Naive thymus-derived CD4-positive, alpha-beta T cell (primary cell): ENCODE results near the gene HOXD8. TPM values are rescaled to one million over a fixed set of nuclear protein-coding genes. Genes with fewer than 3 reads are reported as not detected.

Experiments
- ATAC-seq: fragments of 150-1000 bp; cut with Tn5 transposase; 2 replicates; pipeline ENCODE4 v1.10.0; 2021; ENCODE audit warnings: mild to moderate bottlenecking, moderate library complexity
- CTCF ChIA-PET: fragments of 350-600 bp; sonication (Branson Sonifier 250); formaldehyde crosslinking; loops from one replicate; lab custom pipeline; 2021; ENCODE audit warnings: antibody characterized with exemption; lab: Charles Lee
- POLR2A ChIA-PET: fragments of 350-600 bp; sonication (Branson Sonifier 250); formaldehyde crosslinking; loops from one replicate; lab custom pipeline; 2021; ENCODE audit warnings: antibody characterized with exemption, inconsistent platforms; lab: Charles Lee
- DNase-seq, 9 donors: peaks; one replicate each; pipeline versions ENCODE4 v3.0.0 to v3.0.0-alpha.2; 2020 to 2022; ENCODE audit warnings: mixed read lengths in 1 of 9
- H3K27ac ChIP-seq: one replicate; pipeline ENCODE4 v1.7.0; 2013; ENCODE audit warnings: mild to moderate bottlenecking, low read depth, low read length, moderate library complexity
- H3K27me3 ChIP-seq, 2 donors: one replicate each; pipeline ENCODE4 v1.7.0; 2013; ENCODE audit warnings: low read length in 2 of 2, mild to moderate bottlenecking in 2 of 2, moderate library complexity in 2 of 2; ENCODE audit not compliant: control insufficient read depth in 2 of 2, insufficient read depth in 2 of 2
- H3K36me3 ChIP-seq, 3 experiments: 1 replicate in 2 of 3; 2 replicates in 1 of 3; pipeline ENCODE4 v1.7.0; 2013; ENCODE audit warnings: low read length in 3 of 3, mild to moderate bottlenecking in 3 of 3, moderate library complexity in 1 of 3; ENCODE audit not compliant: insufficient read depth in 3 of 3, control insufficient read depth in 2 of 3
- H3K4me1 ChIP-seq, 2 donors: one replicate each; pipeline ENCODE4 v1.7.0; 2013; ENCODE audit warnings: low read length in 2 of 2, mild to moderate bottlenecking in 2 of 2, moderate library complexity in 1 of 2; ENCODE audit not compliant: control insufficient read depth in 2 of 2, insufficient read depth in 2 of 2
- H3K4me3 ChIP-seq: 2 replicates; pipeline ENCODE4 v1.7.0; 2013; ENCODE audit warnings: mild to moderate bottlenecking, low read length
- H3K9me3 ChIP-seq, 3 experiments: 1 replicate in 2 of 3; 2 replicates in 1 of 3; pipeline ENCODE4 v1.7.0; 2013; ENCODE audit warnings: low read length in 3 of 3; ENCODE audit not compliant: control insufficient read depth in 2 of 3
- H3K27ac Mint-ChIP-seq, 9 donors: one replicate each; pipeline ENCODE4 v1.8.0; 2020 to 2022; ENCODE audit warnings: mixed read lengths in 9 of 9, mild to moderate bottlenecking in 8 of 9, moderate library complexity in 5 of 9, inconsistent platforms in 2 of 9
- H3K27me3 Mint-ChIP-seq, 5 donors: one replicate each; pipeline ENCODE4 v1.8.0; 2021 to 2022; ENCODE audit warnings: mixed read lengths in 5 of 5, mild to moderate bottlenecking in 1 of 5
- H3K36me3 Mint-ChIP-seq, 5 donors: one replicate each; pipeline ENCODE4 v1.8.0; 2020 to 2022; ENCODE audit warnings: mixed read lengths in 5 of 5, mild to moderate bottlenecking in 3 of 5, inconsistent platforms in 1 of 5
- H3K4me1 Mint-ChIP-seq, 7 donors: one replicate each; pipeline ENCODE4 v1.8.0; 2020 to 2022; ENCODE audit warnings: mixed read lengths in 7 of 7, mild to moderate bottlenecking in 3 of 7, inconsistent platforms in 1 of 7
- H3K4me3 Mint-ChIP-seq, 10 donors: one replicate each; pipeline ENCODE4 v1.8.0; 2020 to 2022; ENCODE audit warnings: mild to moderate bottlenecking in 10 of 10, mixed read lengths in 10 of 10, moderate library complexity in 6 of 10, inconsistent platforms in 2 of 10
- H3K9me3 Mint-ChIP-seq, 11 donors: one replicate each; pipeline ENCODE4 v1.8.0; 2020 to 2022; ENCODE audit warnings: mixed read lengths in 11 of 11, mild to moderate bottlenecking in 4 of 11, inconsistent platforms in 1 of 11, moderate library complexity in 1 of 11
- intact Hi-C, 2 donors: fragments of 100-400 bp; cut with micrococcal nuclease; formaldehyde crosslinking; loops; one replicate each; pipeline ENCODE4 v1.15.1; 2023
- polyA plus RNA-seq, 2 donors: library from polyadenylated mRNA; unstranded; fragments of 300-500 nt; fragmentation: Illumina TruSeq; gene quantifications; one replicate each; pipeline ENCODE4 v1.2.3, GENCODE V29; 2021
- total RNA-seq, 6 experiments: library from RNA in 5 of 6; stranded (reverse) in 5 of 6; gene quantifications; 1 replicate in 5 of 6; 2 replicates in 1 of 6; pipeline ENCODE4 v1.2.3 and lab custom pipeline; 2021 to 2026

HOXD8 gene
- total and polyA plus RNA-seq, 7 experiments from 2014 or later, result not detected

GRCh38 chr2:176105078-176105729 is 24.3 kb upstream of the HOXD8 start:
- peaks cover 12 to 63% of the 10 kb centered on the region in 2 donors for H3K27me3 ChIP-seq
- intact Hi-C loops, result no loop called here
- peaks cover 78 to 89% (median 84%) of the 10 kb centered on the region in 5 donors for H3K27me3 Mint-ChIP-seq
- H3K4me1 ChIP-seq, result peaks cover 0 to 18% of the 10 kb centered on the region in 2 donors
- peaks cover 0 to 29% (median 8%) of the 10 kb centered on the region in 11 donors for H3K9me3 Mint-ChIP-seq
- peak overlapping the region in 8 of 10 donors; percentile 14 to 83 (median 40) for H3K4me3 Mint-ChIP-seq
- ChIA-PET CTCF (no interaction called here), POLR2A (interaction anchor here (0.6 kb wide), 1 partner anchor 1200 kb away, joined by 3 read pairs; no protein-coding TSS in a partner anchor)
- no peak overlapping the region for H3K27ac ChIP-seq
- H3K4me1 Mint-ChIP-seq, result peaks cover 16 to 45% (median 28%) of the 10 kb centered on the region in 7 donors
- ATAC-seq (no peak), DNase-seq (peak in 1 of 9 donors; percentile 20)
- H3K4me3 ChIP-seq, result no peak overlapping the region
- peaks cover 0 to 18% (median 6%) of the 10 kb centered on the region in 5 donors for H3K36me3 Mint-ChIP-seq
- H3K36me3 ChIP-seq, result no peaks in the 10 kb centered on the region
- peaks cover 0 to 11% (median 0%) of the 10 kb centered on the region in 3 experiments for H3K9me3 ChIP-seq
- peak overlapping the region in 2 of 9 donors; percentile 60 to 81 for H3K27ac Mint-ChIP-seq

GRCh38 chr2:176105730-176106580 is 23.6 kb upstream of the HOXD8 start:
- CTCF ChIA-PET, result no interaction called here
- Histone ChIP-seq H3K4me1 (peaks cover 0 to 18% of the 10 kb centered on the region in 2 donors), H3K36me3 (no peaks in the 10 kb centered on the region), H3K4me3 (no peak overlapping the region), H3K27ac (no peak overlapping the region), H3K27me3 (peaks cover 17 to 68% of the 10 kb centered on the region in 2 donors), H3K9me3 (peaks cover 0 to 11% (median 0%) of the 10 kb centered on the region in 3 experiments)
- H3K4me1 Mint-ChIP-seq, result peaks cover 14 to 45% (median 28%) of the 10 kb centered on the region in 7 donors
- peaks cover 84 to 89% (median 85%) of the 10 kb centered on the region in 5 donors for H3K27me3 Mint-ChIP-seq
- H3K4me3 Mint-ChIP-seq, result peak overlapping the region; percentile 41 to 85 (median 78)
- H3K36me3 Mint-ChIP-seq, result peaks cover 0 to 18% (median 6%) of the 10 kb centered on the region in 5 donors
- H3K27ac Mint-ChIP-seq, result peak overlapping the region in 5 of 9 donors; percentile 25 to 81 (median 60)
- ATAC-seq (no peak), DNase-seq (no peak)
- intact Hi-C loops, result no loop called here
- POLR2A ChIA-PET, result no interaction called here
- peaks cover 0 to 34% (median 8%) of the 10 kb centered on the region in 11 donors for H3K9me3 Mint-ChIP-seq

GRCh38 chr2:176106581-176107539 is 22.6 kb upstream of the HOXD8 start, which contains the start of gene HOXD11:
TSS of gene HOXD11 (plus strand) at chr2:176107280. CDS start at chr2:176107356, 76 bp downstream.
- H3K27me3 Mint-ChIP-seq, result peaks cover 84 to 89% (median 84%) of the 10 kb centered on the region in 5 donors
- H3K36me3 Mint-ChIP-seq, result peaks cover 0 to 18% (median 6%) of the 10 kb centered on the region in 5 donors
- no peak within 1 kb of the TSS for H3K4me3 ChIP-seq
- H3K27ac ChIP-seq, result no peak within 1 kb of the TSS
- H3K4me3 Mint-ChIP-seq, result peak within 1 kb of the TSS; percentile 41 to 85 (median 78)
- peaks cover 0 to 18% of the 10 kb centered on the region in 2 donors for H3K4me1 ChIP-seq
- peaks cover 17 to 68% of the 10 kb centered on the region in 2 donors for H3K27me3 ChIP-seq
- no peaks in the 10 kb centered on the region for H3K36me3 ChIP-seq
- intact Hi-C loops, result loop anchor here in 1 of 2 donors (1.0 kb wide), 1 partner anchor 26 kb away; no protein-coding TSS in a partner anchor
- ATAC-seq (peak; percentile 27), DNase-seq (peak in 1 of 9 donors; percentile 13)
- POLR2A ChIA-PET, result no interaction called here
- H3K27ac Mint-ChIP-seq, result peak within 1 kb of the TSS in 5 of 9 donors; percentile 25 to 81 (median 60)
- peaks cover 0 to 11% (median 0%) of the 10 kb centered on the region in 3 experiments for H3K9me3 ChIP-seq
- CTCF ChIA-PET, result no interaction called here
- H3K9me3 Mint-ChIP-seq, result peaks cover 0 to 43% (median 10%) of the 10 kb centered on the region in 11 donors
- H3K4me1 Mint-ChIP-seq, result peaks cover 14 to 45% (median 28%) of the 10 kb centered on the region in 7 donors

GRCh38 chr2:176107731-176108181 is 21.7 kb upstream of the HOXD8 start:
- H3K36me3 ChIP-seq, result no peaks in the 10 kb centered on the region
- CTCF ChIA-PET, result no interaction called here
- Mint-ChIP-seq H3K4me3 (peak overlapping the region in 1 of 10 donors; percentile 60), H3K9me3 (peaks cover 0 to 48% (median 10%) of the 10 kb centered on the region in 11 donors), H3K36me3 (peaks cover 0 to 18% (median 4%) of the 10 kb centered on the region in 5 donors), H3K27ac (no peak overlapping the region), H3K4me1 (peaks cover 14 to 45% (median 28%) of the 10 kb centered on the region in 7 donors), H3K27me3 (peaks cover 79 to 89% (median 84%) of the 10 kb centered on the region in 5 donors)
- H3K27me3 ChIP-seq, result peaks cover 17 to 68% of the 10 kb centered on the region in 2 donors
- POLR2A ChIA-PET, result no interaction called here
- H3K4me1 ChIP-seq, result peaks cover 0 to 18% of the 10 kb centered on the region in 2 donors
- intact Hi-C loops, result loop anchor here in 1 of 2 donors (1.0 kb wide), 1 partner anchor 26 kb away; no protein-coding TSS in a partner anchor
- no peak for DNase-seq
- H3K27ac ChIP-seq, result no peak overlapping the region
- H3K4me3 ChIP-seq, result no peak overlapping the region
- H3K9me3 ChIP-seq, result peaks cover 0 to 15% (median 0%) of the 10 kb centered on the region in 3 experiments
- no peak for ATAC-seq

- peaks cover 79 to 89% (median 84%) of the 10 kb centered on the region in 5 donors for H3K27me3 Mint-ChIP-seq
- H3K4me1 Mint-ChIP-seq, result peaks cover 14 to 40% (median 24%) of the 10 kb centered on the region in 7 donors
- ATAC-seq, result no peak
- H3K27ac Mint-ChIP-seq, result peak overlapping the region in 7 of 9 donors; percentile 17 to 76 (median 58)
- Histone ChIP-seq H3K4me1 (peaks cover 0 to 18% of the 10 kb centered on the region in 2 donors), H3K27ac (no peak overlapping the region), H3K27me3 (peaks cover 14 to 70% of the 10 kb centered on the region in 2 donors), H3K36me3 (no peaks in the 10 kb centered on the region), H3K9me3 (peaks cover 0 to 20% (median 0%) of the 10 kb centered on the region in 3 experiments), H3K4me3 (no peak overlapping the region)
- ChIA-PET CTCF (interaction anchor here (1.4 kb wide), 1 partner anchor 12 kb away, joined by 3 read pairs; no protein-coding TSS in a partner anchor), POLR2A (no interaction called here)
- H3K4me3 Mint-ChIP-seq, result peak overlapping the region in 8 of 10 donors; percentile 44 to 66 (median 51)
- H3K36me3 Mint-ChIP-seq, result peaks cover 0 to 18% (median 5%) of the 10 kb centered on the region in 5 donors
- peaks cover 0 to 61% (median 11%) of the 10 kb centered on the region in 11 donors for H3K9me3 Mint-ChIP-seq
- intact Hi-C loops, result no loop called here
- DNase-seq, result no peak
These were observed 20.2 kb upstream of the HOXD8 start for GRCh38 chr2:176109192-176109901.
